ENCODE results near the gene TLX1. TPM values are rescaled to one million over a fixed set of nuclear protein-coding genes. Genes with fewer than 3 reads are reported as not detected.

TLX1 gene
- total RNA-seq, 3 donors from 2014 or later: 0.93 to 1.0 TPM; not detected in 1

DNA sequence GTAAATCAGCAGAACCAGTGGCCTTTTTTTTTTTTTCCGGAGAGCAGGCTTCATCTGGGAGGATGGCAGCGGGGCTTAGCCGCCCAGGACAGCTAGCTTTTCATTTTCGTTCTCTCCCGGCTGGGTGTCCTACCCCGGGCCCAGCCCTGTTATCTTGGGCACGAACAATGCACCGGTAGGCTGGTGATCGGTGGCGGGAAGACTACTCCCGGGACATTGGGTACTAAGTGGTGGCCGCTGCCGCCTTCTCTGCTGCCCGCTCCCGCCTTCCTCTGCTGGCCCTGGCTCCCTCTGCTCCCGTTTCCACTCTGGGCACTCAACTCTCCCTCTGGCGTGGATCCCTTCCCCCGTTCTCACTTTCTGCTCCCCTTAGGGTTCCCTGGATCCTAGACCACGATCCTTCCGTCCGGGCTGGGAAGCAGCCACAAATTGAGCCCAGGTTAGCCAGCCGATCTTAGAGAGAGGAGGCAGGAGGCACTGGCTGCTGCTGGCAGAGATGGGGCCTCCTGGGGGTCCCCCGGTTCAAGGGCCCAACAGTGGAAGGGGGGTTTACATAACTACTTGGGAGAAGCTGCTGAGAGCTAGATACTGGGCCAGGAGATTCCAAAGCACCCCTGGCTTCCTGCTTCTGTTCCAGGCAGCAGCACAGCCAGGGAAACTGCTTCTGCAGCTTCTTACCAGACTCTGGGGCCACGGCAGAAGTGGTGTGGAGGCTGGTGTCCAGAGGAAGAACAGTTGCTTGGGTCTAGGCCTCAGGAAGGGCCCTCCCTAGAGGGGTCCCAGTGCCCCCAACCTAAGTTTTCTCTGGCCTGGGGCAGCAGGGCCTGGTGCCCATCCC is 1.8 kb downstream of the TLX1 start:
- DNase-seq: no peak
- Histone ChIP-seq H3K36me3 (ENCODE audit: low read depth) (no peaks in the 10 kb centered on the region), H3K4me3 (no peak overlapping the region), H3K9me3 (no peaks in the 10 kb centered on the region), H3K4me1 (ENCODE audit: low read depth) (peaks cover 16% of the 10 kb centered on the region)
- intact Hi-C loops (cut with DNase I, micrococcal nuclease): no loop called here
- TF ChIP-seq, protein P1, sequence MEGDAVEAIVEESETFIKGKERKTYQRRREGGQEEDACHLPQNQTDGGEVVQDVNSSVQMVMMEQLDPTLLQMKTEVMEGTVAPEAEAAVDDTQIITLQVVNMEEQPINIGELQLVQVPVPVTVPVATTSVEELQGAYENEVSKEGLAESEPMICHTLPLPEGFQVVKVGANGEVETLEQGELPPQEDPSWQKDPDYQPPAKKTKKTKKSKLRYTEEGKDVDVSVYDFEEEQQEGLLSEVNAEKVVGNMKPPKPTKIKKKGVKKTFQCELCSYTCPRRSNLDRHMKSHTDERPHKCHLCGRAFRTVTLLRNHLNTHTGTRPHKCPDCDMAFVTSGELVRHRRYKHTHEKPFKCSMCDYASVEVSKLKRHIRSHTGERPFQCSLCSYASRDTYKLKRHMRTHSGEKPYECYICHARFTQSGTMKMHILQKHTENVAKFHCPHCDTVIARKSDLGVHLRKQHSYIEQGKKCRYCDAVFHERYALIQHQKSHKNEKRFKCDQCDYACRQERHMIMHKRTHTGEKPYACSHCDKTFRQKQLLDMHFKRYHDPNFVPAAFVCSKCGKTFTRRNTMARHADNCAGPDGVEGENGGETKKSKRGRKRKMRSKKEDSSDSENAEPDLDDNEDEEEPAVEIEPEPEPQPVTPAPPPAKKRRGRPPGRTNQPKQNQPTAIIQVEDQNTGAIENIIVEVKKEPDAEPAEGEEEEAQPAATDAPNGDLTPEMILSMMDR (IDR thresholded peaks at IDR 0.05): no peak
- no peak for ATAC-seq

GRCh38 chr10:101133489-101134298 is 2.6 kb downstream of the TLX1 start:
- Histone ChIP-seq H3K4me1 (ENCODE audit: low read depth) (peaks cover 16% of the 10 kb centered on the region), H3K4me3 (no peak overlapping the region), H3K9me3 (no peaks in the 10 kb centered on the region), H3K36me3 (ENCODE audit: low read depth) (no peaks in the 10 kb centered on the region)
- TF ChIP-seq, protein P1 (IDR thresholded peaks at IDR 0.05): no peak
- ATAC-seq (no peak), DNase-seq (no peak)
- intact Hi-C loops (cut with DNase I, micrococcal nuclease): no loop called here

GRCh38 chr10:101134299-101135127 is 3.4 kb downstream of the TLX1 start:
- no peak for DNase-seq
- no peak for ATAC-seq
- TF ChIP-seq, protein P1 (IDR thresholded peaks at IDR 0.05): no peak
- Histone ChIP-seq H3K9me3 (no peaks in the 10 kb centered on the region), H3K4me1 (ENCODE audit: low read depth) (peaks cover 16% of the 10 kb centered on the region), H3K4me3 (no peak overlapping the region), H3K36me3 (ENCODE audit: low read depth) (no peaks in the 10 kb centered on the region)
- intact Hi-C loops (cut with DNase I, micrococcal nuclease): no loop called here

DNA sequence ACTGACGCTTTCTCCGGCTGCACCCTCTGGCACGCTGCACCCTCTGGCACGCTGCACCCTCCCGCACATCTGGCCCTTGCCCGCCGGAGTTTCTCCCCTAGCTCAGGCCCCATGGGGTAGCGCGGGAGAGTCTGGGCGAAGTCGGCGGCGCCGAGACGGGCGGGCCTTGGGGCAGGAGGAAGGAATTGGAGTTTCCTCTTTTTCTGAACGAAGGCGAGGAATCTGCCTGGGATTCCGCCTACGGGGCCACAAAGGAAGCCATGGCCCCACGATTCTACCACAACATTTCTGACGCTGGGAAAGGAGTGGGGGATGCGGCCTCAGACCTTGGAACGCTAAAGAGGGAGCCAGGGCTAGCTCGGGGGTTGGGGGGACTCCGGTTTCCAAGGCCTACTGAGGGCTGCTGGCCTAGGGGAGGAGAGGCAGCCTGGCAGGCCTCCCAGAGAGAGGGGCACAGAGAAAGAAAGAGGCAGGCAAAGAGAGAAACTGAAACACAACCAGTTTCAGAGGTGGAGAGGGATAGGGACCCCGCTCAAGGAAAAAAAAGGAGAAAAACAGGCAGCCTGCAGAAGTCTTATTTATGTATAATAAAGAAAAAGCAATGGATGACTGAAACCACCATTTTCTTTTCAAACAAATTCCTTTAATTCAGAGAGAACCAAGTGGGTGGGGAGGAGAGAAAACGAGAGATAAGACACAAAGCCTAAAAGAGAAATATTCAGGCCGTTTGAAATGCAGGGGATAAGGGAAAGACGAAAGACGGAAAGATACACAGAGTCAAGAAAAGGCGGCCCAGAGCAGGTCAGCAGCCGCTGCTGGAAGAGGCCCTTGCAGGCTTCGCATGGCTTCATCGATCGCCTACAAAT is 4.3 kb downstream of the TLX1 start:
- ATAC-seq (no peak), DNase-seq (no peak)
- no peak overlapping the region for H3K4me3 ChIP-seq
- H3K4me1 ChIP-seq (ENCODE audit: low read depth): peaks cover 16% of the 10 kb centered on the region
- TF ChIP-seq, protein P1 (IDR thresholded peaks at IDR 0.05): no peak
- no peaks in the 10 kb centered on the region for H3K36me3 ChIP-seq (ENCODE audit: low read depth)
- H3K9me3 ChIP-seq: no peaks in the 10 kb centered on the region
- intact Hi-C loops (cut with DNase I, micrococcal nuclease): no loop called here

All from mucosa of descending colon (tissue), 3 donors.